Left lung (tissue), 10 donors: ENCODE results near the gene IFT74. TPM values are rescaled to one million over a fixed set of nuclear protein-coding genes. Genes with fewer than 3 reads are reported as not detected.

Experiments
- ATAC-seq: fragments of 200-7000 bp; cut with Tn5 transposase; one replicate; pipeline ENCODE4 v1.9.1; 2020; ENCODE audit warnings: moderate library complexity
- DNase-seq, 4 donors: peaks; one replicate each; pipeline ENCODE4 v3.0.0-alpha.2; 2013 to 2020
- H3K27ac ChIP-seq, 2 donors: fragments of 200-600 bp; sonication (generic) in 1 of 2; one replicate each; pipeline versions ENCODE4 v1.5.0 to v1.8.0; 2020 to 2021
- H3K27me3 ChIP-seq, 2 donors: fragments of 200-600 bp; sonication (generic) in 1 of 2; one replicate each; pipeline versions ENCODE4 v1.5.0 to v1.8.0; 2020 to 2021
- H3K36me3 ChIP-seq, 2 donors: fragments of 200-600 bp; sonication (generic) in 1 of 2; one replicate each; pipeline versions ENCODE4 v1.5.0 to v1.8.0; 2020 to 2021
- H3K4me1 ChIP-seq, 2 donors: fragments of 200-600 bp; one replicate each; pipeline ENCODE4 v1.8.0; 2021
- H3K4me3 ChIP-seq, 2 donors: fragments of 200-600 bp; sonication (generic) in 1 of 2; one replicate each; pipeline versions ENCODE4 v1.5.0 to v1.8.0; 2020 to 2021; ENCODE audit warnings: mild to moderate bottlenecking in 1 of 2
- H3K9me3 ChIP-seq, 2 donors: fragments of 200-600 bp; sonication (generic) in 1 of 2; one replicate each; pipeline versions ENCODE4 v1.5.0 to v1.8.0; 2020 to 2021
- CTCF ChIP-seq, 2 donors: fragments of 200-600 bp; sonication (generic) in 1 of 2; IDR thresholded peaks; one replicate each; pipeline versions ENCODE4 v1.5.0 to v1.8.0; 2021; ENCODE audit warnings: antibody characterized with exemption in 2 of 2
- intact Hi-C, 2 donors: fragments of 100-400 bp; cut with DNase I; formaldehyde crosslinking; loops; one replicate each; pipeline versions ENCODE4 v1.11.2 to v1.14.2; 2022
- polyA plus RNA-seq, 6 donors: library from polyadenylated mRNA; unstranded; fragments of 120-200 nt; gene quantifications; one replicate each; pipeline ENCODE4 v1.2.1, GENCODE V29; 2013; ENCODE audit not compliant: insufficient read length in 6 of 6
- total RNA-seq, 2 donors: library from RNA; stranded (reverse); fragmentation: NEBNext Ultra II Directional; extraction: Animal tissue kit (Norgen Biotek cat#: 25700); gene quantifications; one replicate each; pipeline ENCODE4 v1.2.1, GENCODE V29; 2021
- donor health status: DM: no; HTN: yes; CAD: no.
- donor health status: DM: no; HTN: no; CAD: no.

The IFT74 gene
- total and polyA plus RNA-seq, 8 donors: 10.8 to 40.1 (median 28.7) TPM

GRCh38 chr9:27033815-27034403 is 77.7 kb downstream of the IFT74 start:
- Histone ChIP-seq H3K27ac (no peak overlapping the region), H3K4me1 (no peaks in the 10 kb centered on the region), H3K27me3 (no peaks in the 10 kb centered on the region), H3K9me3 (no peaks in the 10 kb centered on the region), H3K4me3 (no peak overlapping the region), H3K36me3 (no peaks in the 10 kb centered on the region)
- ATAC-seq: peak; percentile 86
- peak; percentile 67 to 71 for TF ChIP-seq CTCF (IDR thresholded peaks at IDR 0.05)
- DNase-seq: peak in 2 of 4 donors; percentile 17 to 45
- intact Hi-C loops: no loop called here

- Histone ChIP-seq H3K9me3 (no peaks in the 10 kb centered on the region), H3K27me3 (no peaks in the 10 kb centered on the region), H3K27ac (no peak overlapping the region), H3K36me3 (no peaks in the 10 kb centered on the region), H3K4me3 (no peak overlapping the region), H3K4me1 (no peaks in the 10 kb centered on the region)
- intact Hi-C loops: loop anchor here in 1 of 2 donors (5.0 kb wide), 1 partner anchor 240 kb away; no protein-coding TSS in a partner anchor
- no peak for TF ChIP-seq CTCF (IDR thresholded peaks at IDR 0.05)
- no peak for ATAC-seq
- no peak for DNase-seq
These were observed 81.3 kb downstream of the IFT74 start for GRCh38 chr9:27037499-27037898.

- intact Hi-C loops: no loop called here
- H3K36me3 ChIP-seq: no peaks in the 10 kb centered on the region
- no peaks in the 10 kb centered on the region for H3K27me3 ChIP-seq
- no peak overlapping the region for H3K27ac ChIP-seq
- H3K4me1 ChIP-seq: no peaks in the 10 kb centered on the region
- no peak for DNase-seq
- H3K4me3 ChIP-seq: no peak overlapping the region
- ATAC-seq: no peak
- no peaks in the 10 kb centered on the region for H3K9me3 ChIP-seq
- no peak for TF ChIP-seq CTCF (IDR thresholded peaks at IDR 0.05)
These were observed 85.5 kb downstream of the IFT74 start for GRCh38 chr9:27041746-27042145.

GRCh38 chr9:27042476-27042875 is 86.3 kb downstream of the IFT74 start:
- no peaks in the 10 kb centered on the region for H3K27me3 ChIP-seq
- TF ChIP-seq CTCF (IDR thresholded peaks at IDR 0.05): no peak
- H3K9me3 ChIP-seq: no peaks in the 10 kb centered on the region
- DNase-seq (no peak), ATAC-seq (no peak)
- H3K36me3 ChIP-seq: no peaks in the 10 kb centered on the region
- intact Hi-C loops: no loop called here
- H3K27ac ChIP-seq: no peak overlapping the region
- H3K4me3 ChIP-seq: no peak overlapping the region
- no peaks in the 10 kb centered on the region for H3K4me1 ChIP-seq

GRCh38 chr9:27043176-27043575 is 87.0 kb downstream of the IFT74 start:
- no peak overlapping the region for H3K27ac ChIP-seq
- ATAC-seq (no peak), DNase-seq (no peak)
- H3K9me3 ChIP-seq: no peaks in the 10 kb centered on the region
- H3K4me1 ChIP-seq: no peaks in the 10 kb centered on the region
- intact Hi-C loops: no loop called here
- no peak for TF ChIP-seq CTCF (IDR thresholded peaks at IDR 0.05)
- no peaks in the 10 kb centered on the region for H3K27me3 ChIP-seq
- no peak overlapping the region for H3K4me3 ChIP-seq
- no peaks in the 10 kb centered on the region for H3K36me3 ChIP-seq
